OCI-LY1 (cell line): Measurements from ENCODE around the gene SNX5.

ENCODE experiments used
- H2AFZ ChIP-seq: fragments of 200-600 bp; sonication (generic), shearing (Covaris generic); 2 replicates; pipeline ENCODE4 v1.6.0; 2014; ENCODE audit warnings: antibody characterized with exemption, mild to moderate bottlenecking, low read length
- H3F3A ChIP-seq: fragments of 200-600 bp; sonication (generic), shearing (Covaris generic); 2 replicates; pipeline ENCODE4 v1.6.0; 2014; ENCODE audit warnings: mild to moderate bottlenecking, antibody characterized with exemption, low read length, moderate library complexity; ENCODE audit not compliant: insufficient read depth
- H3K27ac ChIP-seq: fragments of 200-600 bp; sonication (generic); 2 replicates; pipeline ENCODE4 v1.5.1; 2014; ENCODE audit warnings: low read length, mixed run types, mild to moderate bottlenecking, low read depth; ENCODE audit not compliant: poor library complexity, severe bottlenecking
- H3K27me3 ChIP-seq: fragments of 200-600 bp; sonication (generic); 2 replicates; pipeline ENCODE4 v1.6.0; 2014; ENCODE audit warnings: antibody characterized with exemption, mild to moderate bottlenecking, low read length, moderate library complexity; ENCODE audit not compliant: insufficient read depth
- H3K36me3 ChIP-seq: fragments of 200-600 bp; sonication (generic); 2 replicates; pipeline ENCODE4 v1.6.1; 2014; ENCODE audit warnings: mild to moderate bottlenecking, antibody characterized with exemption, low read length, moderate library complexity, mixed read lengths; ENCODE audit not compliant: insufficient read depth
- H3K4me1 ChIP-seq: fragments of 200-600 bp; sonication (generic); 2 replicates; pipeline ENCODE4 v1.5.1; 2014; ENCODE audit warnings: mild to moderate bottlenecking, low read length, moderate library complexity; ENCODE audit not compliant: insufficient read depth, severe bottlenecking
- H3K4me2 ChIP-seq: fragments of 200-600 bp; sonication (generic), shearing (Covaris generic); 2 replicates; pipeline ENCODE4 v1.6.1; 2014; ENCODE audit warnings: low read length
- H3K4me3 ChIP-seq: fragments of 200-600 bp; sonication (generic); 2 replicates; pipeline ENCODE4 v1.5.1; 2014; ENCODE audit warnings: low read length, low read depth, mild to moderate bottlenecking, mixed read lengths; ENCODE audit not compliant: poor library complexity, severe bottlenecking
- H3K79me2 ChIP-seq: fragments of 200-600 bp; shearing (Covaris generic); 2 replicates; pipeline ENCODE4 v1.6.1; 2016; ENCODE audit warnings: mixed run types, low read length, mixed read lengths; ENCODE audit not compliant: insufficient read depth
- H3K9ac ChIP-seq: fragments of 200-600 bp; sonication (generic), shearing (Covaris generic); 2 replicates; pipeline ENCODE4 v1.6.1; 2014; ENCODE audit warnings: mild to moderate bottlenecking, low read length, mixed read lengths
- H3K9me2 ChIP-seq: fragments of 200-600 bp; sonication (generic), shearing (Covaris generic); 2 replicates; pipeline ENCODE4 v1.6.1; 2014; ENCODE audit warnings: low read depth, mild to moderate bottlenecking, low read length, mixed read lengths
- H3K9me3 ChIP-seq: fragments of 200-600 bp; shearing (Covaris generic); 2 replicates; pipeline ENCODE4 v1.6.1; 2014; ENCODE audit warnings: low read length, mixed read lengths
- H4K20me1 ChIP-seq: fragments of 200-600 bp; sonication (generic), shearing (Covaris generic); 2 replicates; pipeline ENCODE4 v1.6.0; 2016; ENCODE audit warnings: mild to moderate bottlenecking, low read length; ENCODE audit not compliant: insufficient read depth
- EZH2 ChIP-seq: fragments of 200-600 bp; sonication (generic), shearing (Covaris generic); IDR thresholded peaks from 2 replicates; pipeline ENCODE4 v1.8.0; 2017; ENCODE audit warnings: borderline replicate concordance, mixed run types, mild to moderate bottlenecking, antibody characterized with exemption, low read length, moderate library complexity, mixed read lengths
- TF ChIP-seq, protein P1 (sequence below): fragments of 200-600 bp; sonication (generic), shearing (Covaris generic); IDR thresholded peaks from 2 replicates; pipeline ENCODE4 v1.5.1; 2017; ENCODE audit warnings: mild to moderate bottlenecking, antibody characterized with exemption, low read length, moderate library complexity, mixed read lengths

Gene SNX5

DNA sequence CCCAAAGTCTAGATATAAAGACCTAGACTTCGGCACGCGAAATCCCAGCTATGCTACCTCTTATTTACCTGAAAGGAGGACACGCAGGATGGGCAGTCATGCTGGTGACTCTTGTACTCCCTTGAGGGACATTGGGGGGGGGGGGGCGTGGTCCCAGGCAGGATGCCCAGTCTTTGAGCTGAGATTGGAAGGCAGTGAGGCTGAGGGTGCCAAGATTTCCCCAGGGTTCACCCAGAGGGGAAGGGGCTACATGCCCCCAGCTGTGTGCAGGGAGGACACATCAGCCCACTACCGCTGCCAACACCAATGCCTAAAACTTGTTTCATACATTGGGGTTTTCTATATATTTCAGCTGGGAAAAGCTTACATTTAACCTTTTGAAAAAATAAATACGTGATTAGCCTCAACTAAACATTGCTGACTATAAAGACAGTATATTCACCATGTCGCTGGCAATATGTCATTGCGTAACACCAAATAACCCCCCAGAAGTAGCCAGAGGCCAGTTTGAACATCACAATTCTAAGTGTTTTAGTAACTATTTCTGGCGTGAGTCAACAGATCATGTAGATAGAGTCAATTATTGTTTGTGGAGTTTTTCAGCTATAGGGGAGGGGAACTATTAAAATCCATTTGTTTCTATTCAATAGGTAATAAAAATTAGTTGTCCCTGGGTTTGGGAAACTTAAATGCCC is 21.8 kb upstream of the SNX5 start:
- Histone ChIP-seq H2AFZ (no peak overlapping the region), H3K79me2 (no peaks in the 10 kb centered on the region), H4K20me1 (no peaks in the 10 kb centered on the region), H3K4me1 (peaks cover 17% of the 10 kb centered on the region), H3F3A (no peaks in the 10 kb centered on the region), H3K9me2 (no peaks in the 10 kb centered on the region), H3K4me3 (no peak overlapping the region), H3K9ac (no peak overlapping the region), H3K27ac (no peak overlapping the region), H3K27me3 (no peaks in the 10 kb centered on the region), H3K9me3 (no peaks in the 10 kb centered on the region), H3K36me3 (peaks cover 50% of the 10 kb centered on the region), H3K4me2 (no peak overlapping the region)
- no peak for TF ChIP-seq EZH2
- TF ChIP-seq, protein P1, sequence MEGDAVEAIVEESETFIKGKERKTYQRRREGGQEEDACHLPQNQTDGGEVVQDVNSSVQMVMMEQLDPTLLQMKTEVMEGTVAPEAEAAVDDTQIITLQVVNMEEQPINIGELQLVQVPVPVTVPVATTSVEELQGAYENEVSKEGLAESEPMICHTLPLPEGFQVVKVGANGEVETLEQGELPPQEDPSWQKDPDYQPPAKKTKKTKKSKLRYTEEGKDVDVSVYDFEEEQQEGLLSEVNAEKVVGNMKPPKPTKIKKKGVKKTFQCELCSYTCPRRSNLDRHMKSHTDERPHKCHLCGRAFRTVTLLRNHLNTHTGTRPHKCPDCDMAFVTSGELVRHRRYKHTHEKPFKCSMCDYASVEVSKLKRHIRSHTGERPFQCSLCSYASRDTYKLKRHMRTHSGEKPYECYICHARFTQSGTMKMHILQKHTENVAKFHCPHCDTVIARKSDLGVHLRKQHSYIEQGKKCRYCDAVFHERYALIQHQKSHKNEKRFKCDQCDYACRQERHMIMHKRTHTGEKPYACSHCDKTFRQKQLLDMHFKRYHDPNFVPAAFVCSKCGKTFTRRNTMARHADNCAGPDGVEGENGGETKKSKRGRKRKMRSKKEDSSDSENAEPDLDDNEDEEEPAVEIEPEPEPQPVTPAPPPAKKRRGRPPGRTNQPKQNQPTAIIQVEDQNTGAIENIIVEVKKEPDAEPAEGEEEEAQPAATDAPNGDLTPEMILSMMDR: no peak

DNA sequence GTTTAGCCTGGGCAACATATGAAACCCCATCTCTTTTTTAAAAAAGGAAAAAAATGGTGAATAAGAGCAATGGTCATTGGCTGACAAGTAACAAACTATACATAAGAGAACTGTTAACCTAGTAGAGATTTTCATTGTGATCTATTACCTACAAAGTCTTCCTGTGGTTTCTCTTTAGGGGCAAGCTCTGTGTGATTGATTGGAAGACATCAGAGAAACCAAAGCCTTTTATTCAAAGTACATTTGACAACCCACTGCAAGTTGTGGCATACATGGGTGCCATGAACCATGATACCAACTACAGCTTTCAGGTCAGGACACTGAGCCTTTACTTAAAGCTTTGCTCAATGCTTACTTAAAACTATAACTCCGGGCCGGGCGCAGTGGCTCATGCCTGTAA is 19.4 kb upstream of the SNX5 start:
- H3K9me2 ChIP-seq: no peaks in the 10 kb centered on the region
- H3K27ac ChIP-seq: no peak overlapping the region
- H3K79me2 ChIP-seq: 0 out of 2 replicates have a peak, but pooled peaks cover 1% of the 10 kb centered on the region
- TF ChIP-seq EZH2: no peak
- TF ChIP-seq, protein P1: no peak
- H3F3A ChIP-seq: no peaks in the 10 kb centered on the region
- H3K4me1 ChIP-seq: peaks cover 10% of the 10 kb centered on the region
- no peaks in the 10 kb centered on the region for H3K9me3 ChIP-seq
- H3K27me3 ChIP-seq: no peaks in the 10 kb centered on the region
- no peak overlapping the region for H2AFZ ChIP-seq
- H3K4me3 ChIP-seq: no peak overlapping the region
- H3K36me3 ChIP-seq: peaks cover 66% of the 10 kb centered on the region
- H4K20me1 ChIP-seq: no peaks in the 10 kb centered on the region
- H3K9ac ChIP-seq: no peak overlapping the region
- H3K4me2 ChIP-seq: no peak overlapping the region

DNA sequence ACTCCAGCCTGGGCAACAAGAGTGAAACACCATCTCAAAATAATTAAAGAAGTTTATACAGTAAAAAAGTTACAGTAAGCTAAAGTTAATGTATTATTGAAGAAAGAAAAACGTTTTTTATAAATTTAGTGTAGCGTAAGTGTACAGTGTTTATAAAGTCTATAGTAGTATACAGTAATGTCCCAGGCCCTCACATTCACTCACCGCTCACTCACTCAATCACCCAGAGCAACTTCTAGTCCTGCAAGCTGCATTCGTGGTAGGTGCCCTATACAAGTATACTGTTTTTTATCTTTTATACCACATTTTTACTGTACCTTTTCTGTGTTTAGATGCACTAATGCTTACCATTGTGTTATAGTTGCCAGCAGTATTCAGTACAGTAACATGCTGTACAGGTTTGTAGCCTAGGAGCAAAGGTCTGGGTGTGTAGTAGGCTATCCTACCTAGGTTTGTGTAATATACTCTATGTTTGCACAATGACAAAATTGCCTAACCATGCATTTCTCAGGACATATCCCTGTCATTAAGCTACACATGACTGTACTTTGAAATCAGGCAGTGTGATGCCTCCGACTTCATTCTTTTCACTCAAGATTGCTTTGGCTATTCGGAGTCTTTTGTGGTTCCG is 16.9 kb upstream of the SNX5 start:
- Histone ChIP-seq H3K36me3 (peaks cover 72% of the 10 kb centered on the region), H3K27me3 (no peaks in the 10 kb centered on the region), H3K9me2 (no peaks in the 10 kb centered on the region), H3K4me1 (no peaks in the 10 kb centered on the region), H3K9ac (no peak overlapping the region), H4K20me1 (no peaks in the 10 kb centered on the region), H3K4me2 (no peak overlapping the region), H3K27ac (no peak overlapping the region), H3K79me2 (0 out of 2 replicates have a peak, but pooled peaks cover 8% of the 10 kb centered on the region), H3K4me3 (no peak overlapping the region), H3F3A (no peaks in the 10 kb centered on the region), H2AFZ (no peak overlapping the region), H3K9me3 (no peaks in the 10 kb centered on the region)
- no peak for TF ChIP-seq EZH2
- TF ChIP-seq, protein P1: no peak
